Ectodermal cell (in vitro differentiated cells): ENCODE results near the gene DPP3. TPM values are rescaled to one million over a fixed set of nuclear protein-coding genes. Genes with fewer than 3 reads are reported as not detected.
A peak's percentile ranks its signal among the peaks of the same experiment; 100 is the strongest.
"Not testable (repeated sequence)": the region's sequence is repeated elsewhere in the genome, so short reads cannot be mapped to it uniquely, and the experiment has no call there.

Experiments
- H3K27ac ChIP-seq: 2 replicates; pipeline ENCODE4 v1.7.0; 2013; ENCODE audit warnings: mild to moderate bottlenecking, low read depth, low read length; ENCODE audit not compliant: insufficient read depth, poor library complexity, severe bottlenecking
- H3K27me3 ChIP-seq: 2 replicates; pipeline ENCODE4 v1.7.0; 2013; ENCODE audit warnings: mild to moderate bottlenecking, low read length; ENCODE audit not compliant: insufficient read depth, control insufficient read depth, poor library complexity, severe bottlenecking
- H3K36me3 ChIP-seq: one replicate; pipeline ENCODE4 v1.7.0; 2013; ENCODE audit warnings: low read length; ENCODE audit not compliant: control insufficient read depth, insufficient read depth
- H3K4me1 ChIP-seq: one replicate; pipeline ENCODE4 v1.7.0; 2013; ENCODE audit warnings: low read length; ENCODE audit not compliant: control insufficient read depth, insufficient read depth
- H3K4me3 ChIP-seq: 2 replicates; pipeline ENCODE4 v1.7.0; 2013; ENCODE audit warnings: low read depth, low read length, control low read depth; ENCODE audit not compliant: insufficient read depth
- H3K9me3 ChIP-seq: 2 replicates; pipeline ENCODE4 v1.7.0; 2013; ENCODE audit warnings: mild to moderate bottlenecking, low read length, moderate library complexity; ENCODE audit not compliant: control insufficient read depth
- WGBS, 2 experiments: methylation state at CpG; one replicate each; pipeline ENCODE4 v1.1.7; 2013; ENCODE audit warnings: missing lambda C conversion rate in 2 of 2; 5-methylcytosine and 5-hydroxymethylcytosine counted together
- polyA plus RNA-seq, 4 experiments: library from polyadenylated mRNA; stranded (reverse); fragments of 50-300 nt; gene quantifications; one replicate each; pipeline ENCODE4 v1.2.3, GENCODE V29; 2013

The DPP3 gene
- polyA plus RNA-seq (2013, experiment 1 of 4): 56.0 TPM
- polyA plus RNA-seq (2013, experiment 2 of 4): 55.6 TPM
- polyA plus RNA-seq (2013, experiment 3 of 4): 36.4 TPM
- polyA plus RNA-seq (2013, experiment 4 of 4): 39.1 TPM

DNA sequence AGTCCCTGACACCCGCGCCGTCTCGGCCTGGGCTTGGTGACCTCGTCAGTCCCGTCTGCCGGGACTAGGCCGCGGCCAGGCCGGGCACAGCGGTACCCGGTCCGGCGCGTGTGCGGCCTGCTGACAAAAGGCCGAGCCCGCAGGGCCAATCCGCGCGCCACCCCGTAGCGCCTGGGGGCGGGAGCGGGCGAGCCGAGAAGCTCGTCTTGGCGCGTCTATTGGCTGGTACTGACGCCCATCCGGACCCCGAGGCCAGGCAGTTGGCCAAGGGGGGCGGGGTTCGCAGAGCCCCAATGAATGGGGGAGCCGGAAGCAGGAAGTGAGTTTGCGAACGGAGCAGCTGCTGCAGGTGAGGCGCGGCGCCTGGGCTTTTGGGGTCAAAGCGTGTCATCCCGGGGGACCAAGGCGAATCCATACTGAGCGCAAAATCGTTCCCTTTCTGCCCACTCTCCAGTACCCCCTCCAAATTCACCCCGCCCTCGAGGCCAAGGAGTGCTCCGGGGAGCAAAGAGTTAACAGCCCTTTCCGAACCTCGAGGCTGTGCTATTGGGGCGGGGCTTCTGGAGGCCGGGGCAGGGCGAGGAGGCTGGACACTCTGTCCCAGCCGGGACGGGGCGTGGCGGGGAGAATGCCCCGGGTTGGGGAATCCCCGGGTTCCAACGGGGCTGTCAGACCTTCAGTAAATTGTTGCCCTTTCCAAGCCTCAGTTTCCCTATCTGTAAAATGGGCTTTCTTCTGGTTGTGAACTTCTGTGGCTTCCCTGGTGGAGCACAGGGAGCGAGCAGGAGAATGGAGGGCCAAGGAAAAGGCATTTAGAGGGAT lies at the start of gene DPP3:
Gene DPP3 (plus strand): TSS at position 318 of the 822 bp plus-strand sequence. CDS start 1,767 bp downstream, outside the sequence.
- 1% methylated on average over 62 of the region's 62 CpGs for WGBS, 2 experiments
- Histone ChIP-seq H3K4me1 (peaks cover 5% of the 10 kb centered on the region), H3K27ac (peak within 1 kb of the TSS; percentile 88), H3K27me3 (no peaks in the 10 kb centered on the region), H3K9me3 (no peaks in the 10 kb centered on the region), H3K4me3 (peak within 1 kb of the TSS; percentile 96), H3K36me3 (no peaks in the 10 kb centered on the region)

- H3K27ac ChIP-seq, H3K9me3 ChIP-seq, H3K36me3 ChIP-seq, H3K4me3 ChIP-seq, H3K27me3 ChIP-seq, H3K4me1 ChIP-seq: not testable (repeated sequence)
Measured at GRCh38 chr11:66431287-66431686, 48.9 kb upstream of the DPP3 start.

DNA sequence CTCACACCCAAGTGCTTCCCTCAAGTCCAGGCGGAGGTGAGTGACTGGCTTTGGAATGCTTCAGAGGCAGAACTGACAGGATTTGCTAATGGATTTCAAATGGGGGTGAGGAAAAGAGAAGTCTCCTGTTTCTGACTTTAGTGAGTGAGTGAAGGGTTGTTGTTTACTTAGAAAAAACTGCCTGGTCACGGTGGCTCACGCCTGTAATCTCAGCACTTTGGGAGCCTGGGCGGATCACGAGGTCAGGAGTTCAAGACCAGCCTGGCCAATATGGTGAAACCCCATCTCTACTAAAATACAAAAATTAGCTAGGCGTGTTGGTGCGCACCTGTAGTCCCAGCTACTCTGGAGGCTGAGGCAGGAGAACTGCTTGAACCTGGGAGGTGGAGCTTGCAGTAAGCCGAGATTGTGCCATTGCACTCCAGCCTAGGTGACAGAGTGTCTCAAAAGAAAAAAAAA lies 48.3 kb upstream of the DPP3 start:
- H3K27me3 ChIP-seq, H3K36me3 ChIP-seq, H3K4me3 ChIP-seq, H3K27ac ChIP-seq, H3K4me1 ChIP-seq, H3K9me3 ChIP-seq: not testable (repeated sequence)
- WGBS, 2 experiments: 89 to 92% methylated on average over 8 of the region's 8 CpGs

DNA sequence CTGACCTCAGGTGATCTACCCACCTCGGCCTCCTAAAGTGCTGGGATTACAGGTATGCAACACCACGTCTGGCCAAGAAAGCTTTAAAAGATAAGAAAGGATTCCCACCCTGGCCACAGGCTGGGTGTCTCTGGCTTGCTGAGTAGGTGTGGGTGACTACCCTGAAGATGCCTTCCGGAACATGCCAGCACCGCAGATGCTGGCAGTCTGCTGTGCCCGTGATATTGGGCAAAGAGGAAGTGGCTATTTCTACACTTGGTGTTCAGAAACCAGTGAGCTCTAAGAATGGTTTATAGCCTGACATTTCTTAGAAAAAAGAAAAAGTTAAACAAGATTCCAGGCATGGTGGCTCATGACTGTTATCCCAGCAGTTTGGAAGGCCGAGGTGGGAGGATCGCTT lies 47.6 kb upstream of the DPP3 start:
- Histone ChIP-seq H3K27me3 (no peaks in the 10 kb centered on the region), H3K9me3 (no peaks in the 10 kb centered on the region), H3K4me3 (no peak overlapping the region), H3K4me1 (no peaks in the 10 kb centered on the region), H3K27ac (no peak overlapping the region), H3K36me3 (peaks cover 9% of the 10 kb centered on the region)
- 87% methylated on average over 7 of the region's 7 CpGs for WGBS, 2 experiments

GRCh38 chr11:66437979-66438503 lies 42.2 kb upstream of the DPP3 start:
- WGBS, 2 experiments: 6% methylated on average over 12 of the region's 12 CpGs
- H3K27ac ChIP-seq: peak overlapping the region; percentile 76
- H3K4me3 ChIP-seq: peak overlapping the region; percentile 93
- no peaks in the 10 kb centered on the region for H3K27me3 ChIP-seq
- peaks cover 9% of the 10 kb centered on the region for H3K36me3 ChIP-seq
- H3K9me3 ChIP-seq: no peaks in the 10 kb centered on the region
- no peaks in the 10 kb centered on the region for H3K4me1 ChIP-seq

GRCh38 chr11:66438504-66439466 lies 41.4 kb upstream of the DPP3 start, which contains the start of gene MRPL11:
Gene MRPL11 (minus strand): TSS chr11:66438848. CDS start chr11:66438754, 94 bp downstream.
- Histone ChIP-seq H3K4me1 (no peaks in the 10 kb centered on the region), H3K27ac (peak within 1 kb of the TSS; percentile 76), H3K4me3 (peak within 1 kb of the TSS; percentile 93), H3K36me3 (peaks cover 9% of the 10 kb centered on the region), H3K9me3 (no peaks in the 10 kb centered on the region), H3K27me3 (no peaks in the 10 kb centered on the region)
- WGBS, 2 experiments: 10% methylated on average over 45 of the region's 45 CpGs

DNA sequence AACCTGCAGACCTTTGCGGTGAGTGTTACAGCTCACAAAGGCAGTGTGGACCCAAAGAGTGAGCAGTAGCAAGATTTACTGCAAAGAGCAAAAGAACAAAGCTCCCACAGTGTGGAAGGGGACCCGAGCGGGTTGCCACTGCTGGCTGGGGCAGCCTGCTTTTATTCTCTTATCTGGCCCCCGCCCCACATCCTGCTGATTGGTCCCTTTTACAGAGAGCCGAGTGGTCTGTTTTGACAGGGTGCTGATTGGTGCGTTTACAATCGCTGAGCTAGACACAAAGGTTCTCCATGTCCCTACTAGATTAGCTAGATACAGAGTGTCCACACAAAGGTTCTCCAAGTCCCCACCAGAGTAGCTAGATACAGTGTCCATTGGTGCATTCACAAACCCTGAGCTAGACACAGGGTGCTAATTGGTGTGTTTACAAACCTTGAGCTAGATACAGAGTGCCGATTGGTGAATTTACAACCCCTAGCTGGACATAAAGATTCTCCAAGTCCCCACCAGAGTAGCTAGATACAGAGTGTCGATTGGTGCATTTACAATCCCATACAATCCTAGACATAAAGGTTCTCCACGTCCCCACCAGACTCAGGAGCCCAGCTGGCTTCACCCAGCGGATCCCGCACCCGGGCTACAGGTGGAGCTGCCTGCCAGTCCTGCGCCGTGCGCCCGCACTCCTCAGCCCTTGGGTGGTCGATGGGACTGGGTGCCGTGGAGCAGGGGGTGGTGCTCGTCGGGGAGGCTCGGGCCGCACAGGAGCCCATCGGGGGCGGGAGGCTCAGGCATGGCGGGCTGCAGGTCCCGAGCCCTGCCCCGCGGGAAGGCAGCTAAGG lies 39.9 kb upstream of the DPP3 start:
- not testable (repeated sequence) for H3K36me3 ChIP-seq, H3K27ac ChIP-seq, H3K27me3 ChIP-seq, H3K4me3 ChIP-seq, H3K9me3 ChIP-seq, H3K4me1 ChIP-seq
- WGBS, 2 experiments: 91 to 92% methylated on average over 29 of the region's 29 CpGs

- H3K4me3 ChIP-seq, H3K27ac ChIP-seq, H3K27me3 ChIP-seq, H3K4me1 ChIP-seq, H3K9me3 ChIP-seq, H3K36me3 ChIP-seq: not testable (repeated sequence)
- WGBS, 2 experiments: 95% methylated on average over 27 of the region's 27 CpGs
Measured at GRCh38 chr11:66440940-66441282, 39.3 kb upstream of the DPP3 start.

- 94 to 95% methylated on average over 4 of the region's 4 CpGs for WGBS, 2 experiments
- H3K9me3 ChIP-seq: no peaks in the 10 kb centered on the region
- H3K4me1 ChIP-seq: no peaks in the 10 kb centered on the region
- H3K27ac ChIP-seq: no peak overlapping the region
- H3K4me3 ChIP-seq: no peak overlapping the region
- H3K36me3 ChIP-seq: no peaks in the 10 kb centered on the region
- no peaks in the 10 kb centered on the region for H3K27me3 ChIP-seq
Measured at GRCh38 chr11:66443602-66444001, 36.6 kb upstream of the DPP3 start.
